HG03432 (cell line): ENCODE measurements around the gene FER1L5.

Experiments
- ATAC-seq: cut with Tn5 transposase; IDR thresholded peaks from one replicate; pipeline ENCODE4 v1.9.1; 2021; ENCODE audit warnings: mild to moderate bottlenecking, moderate library complexity; ENCODE audit not compliant: unreplicated experiment

FER1L5 gene

DNA sequence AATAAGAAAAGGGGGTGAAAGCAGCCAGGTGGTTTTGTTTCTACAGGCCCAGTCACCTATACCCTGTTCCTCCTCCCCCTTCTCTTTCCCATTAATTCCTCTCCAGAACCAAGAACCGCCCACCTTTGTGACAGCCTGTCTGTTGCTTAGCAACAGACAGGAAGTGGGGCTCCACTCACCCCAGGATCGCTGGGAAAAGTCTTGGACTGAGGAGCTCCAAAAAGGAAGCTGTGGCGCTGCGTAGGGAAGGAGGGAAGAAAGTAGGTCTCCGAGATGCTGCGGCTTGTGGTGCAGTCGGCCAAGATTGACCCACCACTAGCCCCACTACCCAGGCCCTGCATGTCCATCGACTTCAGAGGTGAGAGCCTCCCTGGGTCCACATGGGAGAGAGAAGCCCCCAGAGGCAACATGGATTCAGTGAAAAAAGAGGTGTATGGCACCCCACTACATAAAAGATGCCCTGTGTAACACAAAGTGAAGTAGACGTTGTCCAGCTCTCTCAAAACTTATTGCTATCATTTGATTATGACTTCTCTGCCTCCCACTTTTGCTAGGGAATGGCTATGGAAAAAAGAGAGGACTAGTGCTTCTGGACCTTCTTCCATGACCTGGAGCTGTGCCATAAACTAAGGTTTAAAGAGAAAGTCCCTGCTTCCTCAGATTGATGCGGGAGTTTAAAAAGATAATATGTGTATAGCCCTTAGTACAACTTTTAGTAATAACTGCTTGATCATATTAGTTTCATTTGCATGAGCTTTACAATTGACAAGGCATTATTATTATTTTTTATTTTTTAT is at the start of gene FER1L5:
Gene FER1L5 (plus strand): TSS at position 201 of the 797 bp plus-strand sequence. CDS start 73 bp downstream, at position 274.
- ATAC-seq = no peak

GRCh38 chr2:96594282-96594681 is 48.3 kb upstream of the FER1L5 start:
- no peak for ATAC-seq

DNA sequence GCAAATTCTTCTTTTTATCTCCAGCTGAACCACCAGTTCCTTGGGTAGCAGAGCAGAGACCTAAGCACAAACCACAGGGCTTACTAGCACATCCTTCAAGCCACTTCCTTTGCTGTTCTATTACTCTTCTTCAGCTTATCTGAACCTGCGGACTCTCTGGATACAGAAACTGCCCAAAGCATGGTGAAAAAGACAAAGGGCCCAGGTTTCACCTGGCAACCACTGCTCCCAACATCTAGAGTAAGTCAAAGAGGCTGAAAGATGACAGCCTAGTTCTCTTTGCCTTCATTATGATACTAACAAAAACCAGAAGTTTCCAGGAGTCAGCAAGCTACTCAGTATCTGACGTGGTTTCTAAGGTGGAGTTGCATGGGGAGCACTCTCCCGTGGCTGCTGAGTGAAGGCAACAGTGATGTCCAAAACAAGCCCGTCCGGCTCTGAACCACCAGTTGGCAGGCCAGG is 47.8 kb upstream of the FER1L5 start:
- no peak for ATAC-seq

DNA sequence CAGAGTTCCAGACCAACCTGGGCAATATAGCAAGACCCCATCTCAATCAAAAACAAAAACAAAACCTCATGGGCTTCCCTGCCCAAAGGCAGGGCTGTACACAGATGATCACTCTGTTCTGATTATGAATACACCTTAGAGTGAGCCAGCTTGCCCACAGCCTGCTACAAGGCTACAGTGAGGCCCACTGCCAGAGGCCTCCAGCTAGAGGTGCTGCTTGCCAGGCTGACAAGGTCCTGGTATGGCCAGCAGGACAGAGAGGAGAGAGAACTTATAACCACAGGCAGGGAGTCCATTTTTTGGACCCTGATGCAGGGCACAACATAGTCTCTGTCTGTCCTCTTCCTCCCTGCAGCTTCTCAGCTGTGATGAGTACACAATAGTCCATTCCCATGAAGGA is 46.0 kb upstream of the FER1L5 start:
- no peak for ATAC-seq

DNA sequence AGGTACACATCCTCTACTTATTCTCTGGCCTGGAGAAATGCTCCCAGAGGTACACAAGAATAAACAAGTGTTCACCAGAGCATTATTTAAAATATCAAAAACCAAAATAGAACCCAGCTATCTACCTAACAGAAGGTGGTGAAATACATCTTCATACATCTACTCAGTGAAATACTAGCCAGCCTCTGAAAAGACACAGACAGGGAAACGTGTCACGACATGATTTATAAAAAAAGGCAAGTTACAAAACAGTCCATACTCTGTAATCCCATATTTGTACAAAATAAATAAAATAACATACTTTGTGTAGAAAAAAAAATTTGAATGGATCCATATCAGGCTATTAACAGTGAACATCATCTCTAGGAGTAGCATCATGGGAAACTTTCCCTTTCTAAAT is 42.6 kb upstream of the FER1L5 start:
- ATAC-seq = no peak

DNA sequence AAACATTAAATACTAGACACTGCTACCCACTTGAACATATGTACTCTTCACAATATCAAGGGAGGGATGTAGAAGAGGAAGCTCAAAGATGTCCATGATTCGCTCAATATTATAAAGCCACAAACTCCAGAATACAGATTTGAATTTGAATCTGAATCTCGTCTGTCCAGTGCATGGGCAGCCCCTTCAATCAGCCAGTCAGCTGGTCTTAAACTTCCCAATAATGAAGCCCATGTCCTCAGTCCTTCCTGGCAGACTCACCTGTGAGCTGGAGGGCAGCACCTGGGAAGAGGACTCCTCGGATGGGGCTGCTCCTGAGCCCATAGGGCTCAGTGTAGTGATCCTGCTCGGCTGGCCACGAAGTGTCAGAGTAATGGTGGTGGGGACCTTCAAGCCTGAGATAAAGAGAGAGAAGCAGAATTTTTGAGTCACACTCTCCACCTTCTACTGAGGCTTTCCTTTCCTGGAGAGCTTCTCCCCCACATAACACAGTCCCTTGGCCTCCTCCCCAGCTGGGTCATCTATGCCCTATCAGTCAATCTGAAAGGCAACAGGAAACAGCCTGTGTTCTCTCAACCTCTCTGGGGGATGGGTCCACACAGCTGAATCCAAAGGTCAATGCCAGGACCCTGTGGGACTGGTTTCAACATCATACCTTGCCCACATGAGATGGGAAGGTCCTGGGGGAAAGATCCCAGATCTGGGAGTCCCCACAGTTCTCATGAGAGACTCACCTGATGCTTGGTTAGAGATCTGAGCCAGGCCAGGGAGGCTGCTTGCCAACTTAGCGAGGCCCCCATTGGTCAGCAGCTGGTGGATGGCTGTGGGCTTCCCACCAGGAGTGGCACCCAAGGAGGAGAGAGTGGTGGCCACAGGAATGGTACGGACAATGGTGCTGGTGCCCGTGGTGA is 40.9 kb upstream of the FER1L5 start:
- no peak for ATAC-seq

DNA sequence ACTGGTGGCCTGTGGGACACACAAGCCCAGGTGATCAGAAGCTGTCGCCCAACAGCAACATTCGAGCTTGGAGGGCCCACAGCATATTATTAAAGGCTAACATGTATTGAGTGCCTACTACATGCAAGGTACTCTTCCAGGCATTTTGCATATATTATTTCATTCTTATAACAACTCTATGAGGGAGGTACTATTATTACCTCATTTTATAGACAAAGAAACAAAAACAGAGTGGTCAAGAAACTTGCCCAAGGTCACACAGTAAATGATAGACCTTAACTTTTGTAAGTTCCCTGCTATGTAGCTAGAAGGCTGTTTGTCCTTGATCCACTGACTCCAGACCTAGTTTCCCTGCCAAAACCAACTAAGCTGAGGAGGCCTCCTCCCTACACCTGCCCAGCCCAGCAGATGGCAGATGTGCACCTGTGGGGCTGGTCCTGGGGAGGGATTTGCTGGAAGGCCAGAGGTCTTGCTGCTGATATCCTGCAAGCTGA is 40.2 kb upstream of the FER1L5 start:
- no peak for ATAC-seq

DNA sequence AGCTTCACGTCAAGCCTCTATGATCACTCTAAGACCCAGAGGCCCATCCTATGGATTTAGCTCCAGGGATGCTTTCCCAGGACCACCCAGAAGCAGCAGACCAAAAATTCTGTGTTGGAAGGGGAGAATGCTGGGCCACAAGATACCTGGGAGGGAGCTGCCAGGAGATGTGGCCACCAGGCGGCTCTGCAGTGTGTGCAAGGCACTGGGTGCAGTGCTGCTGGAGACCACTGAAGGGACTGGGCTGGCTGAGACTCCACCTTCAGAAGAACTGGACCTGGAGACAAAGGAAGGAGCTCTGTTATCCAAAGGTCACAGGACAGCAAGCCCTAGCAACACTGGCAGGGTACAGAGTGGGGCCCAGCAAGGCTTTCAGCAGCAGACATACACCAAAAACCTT is 38.5 kb upstream of the FER1L5 start:
- no peak for ATAC-seq

GRCh38 chr2:96608469-96609455 is 33.8 kb upstream of the FER1L5 start:
- ATAC-seq = no peak

- no peak for ATAC-seq
Measured at GRCh38 chr2:96616128-96616527, 26.4 kb upstream of the FER1L5 start.

GRCh38 chr2:96616535-96616934 is 26.0 kb upstream of the FER1L5 start:
- no peak for ATAC-seq

DNA sequence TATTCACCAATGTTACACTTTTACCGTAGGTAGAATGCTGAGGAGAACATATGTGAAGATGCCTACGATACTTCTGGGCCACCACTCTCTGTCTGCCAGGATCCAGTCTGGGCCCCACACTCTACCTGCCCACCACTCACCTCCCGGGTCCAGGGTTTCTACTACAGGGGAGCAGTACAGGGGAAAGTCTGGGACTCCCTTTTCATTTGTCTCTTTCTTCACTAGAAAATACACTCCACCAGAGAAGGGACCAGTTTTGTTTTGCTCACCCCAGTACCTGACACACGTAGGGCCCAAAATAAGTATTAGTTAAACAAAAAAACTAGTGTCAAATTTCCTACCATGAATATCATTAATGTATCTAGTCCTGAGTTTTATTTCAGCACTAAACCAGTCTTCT is 25.6 kb upstream of the FER1L5 start:
- no peak for ATAC-seq

GRCh38 chr2:96618596-96619283 is 23.8 kb upstream of the FER1L5 start:
- ATAC-seq = no peak

DNA sequence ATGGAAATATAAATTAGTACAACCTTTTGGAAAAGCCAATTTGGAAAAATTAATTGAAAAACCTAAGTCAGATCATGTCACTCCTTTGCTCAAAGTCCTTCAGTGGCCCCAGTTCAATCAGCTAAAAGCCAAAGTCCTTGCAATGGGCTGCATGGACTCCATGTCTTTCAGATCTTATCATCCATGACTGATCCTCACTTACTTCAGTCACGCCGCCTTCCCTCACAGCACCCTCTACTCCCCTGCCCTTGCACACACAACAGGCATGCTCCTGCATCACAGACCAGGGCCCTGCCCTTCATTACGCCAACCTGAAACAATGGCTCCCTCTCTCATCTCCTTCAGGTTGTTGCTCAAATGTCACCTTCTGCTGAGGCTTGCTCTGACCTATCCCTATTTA is 20.0 kb upstream of the FER1L5 start:
- no peak for ATAC-seq

GRCh38 chr2:96623116-96623515 is 19.4 kb upstream of the FER1L5 start:
- no peak for ATAC-seq

DNA sequence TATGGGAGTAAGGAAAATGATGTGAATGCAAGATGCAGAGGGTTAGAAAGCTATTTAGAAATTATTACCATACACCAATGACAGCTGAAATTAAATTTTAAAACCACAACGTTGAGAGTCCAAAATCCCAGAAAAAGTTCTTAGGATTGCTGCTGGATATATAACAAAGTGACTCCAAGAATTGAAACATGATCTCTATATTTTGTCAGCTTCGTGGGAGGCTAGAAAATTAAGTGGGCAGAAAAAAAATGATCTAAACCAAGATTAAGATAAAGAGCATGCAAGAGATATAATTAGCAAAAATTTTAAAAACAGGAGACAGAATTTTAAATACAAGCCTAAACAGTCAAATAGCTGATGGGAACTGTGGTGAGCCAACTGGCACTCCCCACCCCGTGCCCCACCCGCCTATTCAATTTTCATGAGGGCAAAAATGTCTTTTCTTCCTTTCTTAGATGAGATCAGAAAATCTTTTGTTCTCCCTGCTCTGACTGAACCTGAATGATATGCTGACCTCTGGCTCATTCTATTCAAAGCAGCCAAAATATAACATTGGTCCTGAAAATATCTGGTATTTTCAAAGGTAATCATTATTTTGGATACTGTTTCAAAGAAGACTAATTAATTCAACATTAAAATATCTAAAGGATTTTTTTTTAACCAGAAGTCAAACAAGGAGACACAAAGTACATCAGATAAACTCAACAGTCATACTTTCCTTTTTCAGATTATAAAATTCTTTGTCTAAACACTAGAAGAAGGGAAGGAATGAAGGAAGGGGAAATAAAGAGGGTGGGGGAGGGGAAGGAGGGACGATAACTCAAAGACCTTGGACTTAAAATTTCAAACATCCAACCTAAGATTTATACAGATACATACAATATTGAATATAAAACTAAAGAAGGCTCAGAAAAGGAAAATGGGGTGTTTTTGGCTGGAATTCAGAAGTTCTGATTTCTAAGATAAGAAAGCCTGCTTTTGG is 16.7 kb upstream of the FER1L5 start:
- ATAC-seq = no peak

DNA sequence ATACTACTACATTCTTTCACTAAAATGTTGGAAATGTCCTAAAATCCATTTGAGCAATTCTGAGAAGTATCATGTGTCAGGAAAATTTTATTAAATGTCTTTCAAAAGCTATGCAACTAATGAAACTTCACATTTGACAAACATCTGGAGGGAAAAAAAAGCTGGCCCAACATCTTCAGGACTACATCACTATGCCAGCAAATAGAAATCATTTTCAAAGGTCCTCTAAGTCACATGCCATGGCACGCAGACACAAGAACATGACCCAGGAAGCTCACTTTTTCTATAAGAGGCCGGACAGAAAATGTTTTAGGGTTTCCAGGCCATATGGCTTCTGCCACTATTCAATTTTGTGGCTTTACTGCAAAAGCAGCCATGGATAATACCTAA is 16.0 kb upstream of the FER1L5 start:
- ATAC-seq = no peak

DNA sequence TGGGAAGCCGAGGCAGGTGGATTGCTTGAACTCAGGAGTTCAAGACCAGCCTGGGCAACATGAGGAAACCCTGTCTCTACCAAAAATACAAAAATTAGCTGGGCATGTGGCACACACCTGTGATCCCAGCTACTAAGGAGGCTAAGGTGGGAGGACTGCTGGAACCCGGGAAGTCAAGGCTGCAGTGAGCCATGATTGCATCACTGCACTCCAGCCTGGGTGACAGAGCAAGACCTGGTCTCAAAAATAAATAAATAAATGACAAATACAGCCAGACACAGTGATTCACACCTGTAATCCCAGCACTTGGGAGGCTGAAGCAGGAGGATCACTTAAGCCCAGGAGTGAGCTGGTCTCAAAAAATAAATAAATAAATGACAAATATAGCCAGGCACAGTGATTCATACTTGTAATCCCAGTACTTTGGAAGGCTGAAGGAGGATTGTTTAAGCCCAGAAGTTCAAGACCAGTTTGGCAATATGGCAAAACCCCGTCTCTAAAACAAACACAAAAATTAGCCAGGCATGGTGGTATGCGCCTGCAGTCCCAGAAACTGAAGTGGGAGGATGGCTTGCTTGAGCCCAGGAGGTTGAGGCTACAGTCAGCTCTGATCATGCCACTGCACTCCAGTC is 10.6 kb upstream of the FER1L5 start:
- ATAC-seq = no peak
